Fibroblast of skin of right quadriceps (primary cell): ENCODE data around the gene PPARA.
A peak's percentile ranks its signal among the peaks of the same experiment; 100 is the strongest.
"Not testable (repeated sequence)": the region's sequence is repeated elsewhere in the genome, so short reads cannot be mapped to it uniquely, and the experiment has no call there.

Experiments
- DNase-seq: peaks from one replicate; pipeline ENCODE4 v3.0.0-alpha.2; 2013

PPARA gene

DNA sequence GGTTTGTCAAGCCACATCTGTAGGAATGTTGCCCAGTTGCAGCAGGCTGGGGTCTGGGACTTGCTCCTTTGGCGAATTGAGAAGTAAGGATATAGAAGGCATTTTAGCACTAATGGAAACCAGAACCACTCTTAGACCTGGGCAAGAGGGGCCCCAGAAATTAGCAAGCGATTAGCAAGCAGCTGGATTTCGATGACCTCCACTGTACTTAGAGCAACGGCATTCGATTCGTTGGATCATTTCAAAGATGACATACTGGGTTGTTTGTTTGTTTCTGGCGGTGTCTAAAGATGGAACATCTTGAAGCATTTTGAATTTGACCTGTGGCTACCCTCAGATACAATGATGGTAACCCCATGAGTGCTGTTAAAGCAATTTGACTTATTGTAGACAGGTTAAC lies 100.9 kb downstream of the PPARA start:
- DNase-seq: no peak

DNA sequence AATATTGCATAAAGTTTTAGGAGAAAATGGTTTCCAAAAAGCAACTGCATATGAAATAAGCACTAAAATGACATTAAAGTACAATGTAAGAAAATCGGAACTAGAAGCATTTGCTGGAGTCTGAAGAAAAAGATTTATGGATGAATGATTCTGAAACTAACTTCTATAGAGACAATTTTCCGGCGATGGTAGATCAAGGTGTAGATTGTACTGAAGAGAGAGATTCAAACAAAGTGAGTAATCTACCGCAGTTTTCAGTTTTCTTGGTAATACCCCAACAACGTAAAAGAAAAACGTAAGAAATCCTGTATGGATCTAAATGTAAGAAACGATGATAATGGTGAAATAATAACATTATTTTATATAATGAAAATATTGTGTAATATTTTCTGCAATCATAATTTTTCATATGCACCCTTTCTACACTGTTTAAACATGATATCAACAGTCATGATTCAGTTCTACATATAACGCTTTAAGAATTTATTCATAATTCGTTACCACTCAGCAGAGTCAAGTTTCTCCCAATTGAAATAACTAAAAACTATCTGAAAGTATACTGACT lies 101.6 kb downstream of the PPARA start:
- no peak for DNase-seq

GRCh38 chr22:46256358-46256958 lies 106.1 kb downstream of the PPARA start:
- peak; percentile 23 for DNase-seq

DNA sequence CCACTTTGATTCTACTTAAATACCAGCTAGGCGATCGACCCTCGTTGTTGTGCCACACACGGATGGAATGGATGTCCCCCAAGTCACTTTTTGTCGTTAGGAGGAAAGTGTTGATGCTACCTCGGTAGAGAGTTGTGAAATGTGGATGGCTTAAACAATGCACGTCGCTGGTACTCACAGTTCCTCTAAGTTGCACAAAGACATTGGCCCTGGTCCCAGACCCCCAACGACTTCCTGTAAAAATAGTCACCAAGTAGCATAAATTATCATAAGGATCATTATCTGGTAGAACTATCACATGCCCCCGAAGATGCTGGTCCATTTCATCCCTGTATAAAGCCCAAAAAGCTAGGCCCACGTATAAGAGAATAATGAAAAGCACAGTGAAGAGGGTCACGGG lies 109.0 kb downstream of the PPARA start:
- no peak for DNase-seq

DNA sequence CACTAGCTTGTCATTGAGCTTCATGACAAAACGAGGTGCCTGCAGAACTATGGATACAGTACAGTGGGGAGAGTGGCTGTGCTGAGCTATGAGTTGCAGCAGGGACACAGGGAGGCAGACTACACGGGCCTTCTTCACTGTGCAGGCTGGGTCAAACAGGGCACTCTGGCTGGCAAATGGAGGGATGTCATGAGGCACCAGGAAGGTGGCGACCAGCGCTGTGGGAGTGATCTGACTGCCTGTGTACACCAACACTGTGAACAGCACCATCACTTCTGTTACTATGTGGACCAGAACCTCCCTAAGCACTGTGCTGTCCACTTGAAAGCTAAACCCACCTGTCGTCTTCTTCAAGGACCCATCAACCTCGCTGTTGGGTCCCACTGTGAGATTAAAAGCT lies 109.7 kb downstream of the PPARA start:
- no peak for DNase-seq

DNA sequence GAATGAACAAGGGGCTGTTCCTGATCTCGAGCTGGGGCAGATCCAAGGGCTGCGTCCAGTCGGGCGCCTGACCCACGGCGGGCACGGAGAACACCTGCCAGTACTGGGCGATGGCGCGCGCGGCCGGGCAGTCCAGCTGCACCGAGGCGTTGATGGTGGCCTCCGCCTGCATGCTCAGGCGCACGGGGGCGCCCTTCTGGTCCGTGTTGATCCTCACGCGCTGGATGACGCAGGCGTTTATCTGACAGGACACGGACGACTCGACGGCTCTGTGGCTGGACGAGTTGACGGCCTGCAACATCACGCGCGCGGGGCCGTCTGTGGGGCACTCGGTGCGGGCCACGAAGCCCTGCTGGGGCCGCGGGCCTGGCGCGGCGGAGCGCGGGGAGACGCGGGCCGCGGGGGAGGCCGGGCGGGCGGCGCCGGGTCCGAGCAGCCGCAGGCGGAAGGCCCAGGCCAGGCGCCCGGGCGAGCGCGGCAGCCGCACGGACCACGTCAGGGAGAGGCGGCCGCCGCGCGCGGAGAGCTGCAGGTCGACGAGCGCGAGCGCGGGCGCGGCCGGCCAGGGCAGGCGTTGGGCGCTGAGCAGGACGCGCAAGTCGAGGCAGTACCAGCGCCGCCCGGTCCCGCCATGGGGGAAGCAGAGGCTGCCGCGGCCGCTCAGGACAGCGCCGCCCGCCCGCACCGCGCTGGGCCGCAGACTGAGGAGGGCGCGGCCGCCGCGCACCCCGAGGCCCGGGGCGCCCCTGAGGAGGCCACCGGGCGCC lies 112.3 kb downstream of the PPARA start:
- peak; percentile 35 for DNase-seq

DNA sequence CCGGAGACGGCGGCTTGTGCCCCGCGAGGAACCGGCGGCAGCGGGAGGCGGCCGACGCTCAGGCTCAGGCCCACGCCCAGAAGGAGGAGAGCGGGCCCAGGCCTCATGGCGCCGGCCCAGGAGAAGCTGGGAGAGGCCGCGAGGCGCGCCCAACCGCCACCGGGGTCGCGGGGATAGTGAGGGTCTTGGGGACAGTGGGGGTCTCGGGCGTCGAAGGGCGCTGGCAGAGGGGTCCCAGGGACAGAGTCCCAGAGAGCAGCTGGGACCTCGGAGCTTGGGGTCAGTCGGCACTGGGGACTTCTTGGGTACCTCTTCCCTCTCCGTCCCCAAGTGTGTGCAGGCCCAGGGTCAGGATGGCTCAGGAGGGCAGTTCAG lies 112.9 kb downstream of the PPARA start, which contains the start of gene PKDREJ:
Gene PKDREJ (minus strand): TSS at position 128 of the 375 bp plus-strand sequence. CDS start 21 bp downstream, at position 107.
- DNase-seq: no peak

GRCh38 chr22:46264520-46264919 lies 114.2 kb downstream of the PPARA start:
- not testable (repeated sequence) for DNase-seq

DNA sequence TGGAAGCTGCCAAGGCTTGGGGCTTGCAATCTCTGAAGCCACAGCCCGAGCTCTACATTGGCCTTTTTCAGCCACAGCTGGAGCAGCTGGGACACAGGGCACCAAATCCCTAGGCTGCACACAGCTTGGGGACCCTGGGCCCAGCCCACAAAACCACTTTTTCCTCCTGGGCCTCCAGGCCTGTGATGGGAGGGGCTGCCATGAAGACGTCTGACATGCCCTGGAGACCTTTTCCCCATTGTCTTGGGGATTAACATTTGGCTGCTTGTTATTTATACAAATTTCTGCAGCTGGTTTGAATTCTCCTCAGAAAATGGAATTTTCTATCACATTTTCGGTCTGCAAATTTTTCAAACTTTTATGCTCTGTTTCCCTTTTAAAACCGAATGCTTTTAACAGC lies 115.3 kb downstream of the PPARA start:
- DNase-seq: not testable (repeated sequence)

- peak; percentile 74 for DNase-seq
Measured at GRCh38 chr22:46267431-46268279, 117.3 kb downstream of the PPARA start, which contains the start of gene TTC38. TSS of gene TTC38 (plus strand) at chr22:46268008. CDS start at chr22:46268040, 32 bp downstream.

- no peak for DNase-seq
Measured at GRCh38 chr22:46269564-46269963, 119.2 kb downstream of the PPARA start.

- no peak for DNase-seq
Measured at GRCh38 chr22:46272196-46272595, 121.9 kb downstream of the PPARA start.

DNA sequence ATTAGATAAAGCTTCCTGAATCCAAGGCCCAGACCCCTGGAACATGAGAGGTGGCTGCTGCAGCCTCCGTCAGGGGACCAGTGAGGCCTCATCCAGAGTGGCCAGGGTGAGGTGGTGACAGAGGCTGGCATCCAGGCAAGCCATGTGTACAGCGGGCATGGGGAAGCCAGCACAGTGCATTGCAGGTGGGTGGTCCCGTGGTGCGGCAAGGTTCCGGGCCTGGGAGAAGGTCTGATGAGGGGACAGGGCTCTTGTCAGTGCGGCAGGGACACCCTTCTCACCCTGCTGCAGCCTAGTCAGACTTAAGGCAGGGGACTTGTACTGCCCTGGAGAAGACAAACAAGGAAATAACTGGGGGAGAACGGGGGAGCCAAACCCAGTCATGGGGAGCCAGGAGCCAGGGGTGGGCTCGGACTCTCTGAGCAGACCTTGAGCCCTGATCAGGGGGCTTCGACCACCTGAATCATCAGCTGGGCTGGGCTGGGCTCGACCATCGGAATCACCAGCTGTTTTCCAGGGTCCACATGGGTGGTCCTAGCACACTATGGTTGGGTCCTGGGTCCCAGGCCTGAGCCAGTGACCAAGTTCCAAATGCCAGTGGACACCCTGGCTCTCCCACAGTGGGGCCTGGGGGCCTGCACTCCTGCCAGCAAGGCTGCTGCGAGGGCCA lies 122.6 kb downstream of the PPARA start:
- DNase-seq: no peak

DNA sequence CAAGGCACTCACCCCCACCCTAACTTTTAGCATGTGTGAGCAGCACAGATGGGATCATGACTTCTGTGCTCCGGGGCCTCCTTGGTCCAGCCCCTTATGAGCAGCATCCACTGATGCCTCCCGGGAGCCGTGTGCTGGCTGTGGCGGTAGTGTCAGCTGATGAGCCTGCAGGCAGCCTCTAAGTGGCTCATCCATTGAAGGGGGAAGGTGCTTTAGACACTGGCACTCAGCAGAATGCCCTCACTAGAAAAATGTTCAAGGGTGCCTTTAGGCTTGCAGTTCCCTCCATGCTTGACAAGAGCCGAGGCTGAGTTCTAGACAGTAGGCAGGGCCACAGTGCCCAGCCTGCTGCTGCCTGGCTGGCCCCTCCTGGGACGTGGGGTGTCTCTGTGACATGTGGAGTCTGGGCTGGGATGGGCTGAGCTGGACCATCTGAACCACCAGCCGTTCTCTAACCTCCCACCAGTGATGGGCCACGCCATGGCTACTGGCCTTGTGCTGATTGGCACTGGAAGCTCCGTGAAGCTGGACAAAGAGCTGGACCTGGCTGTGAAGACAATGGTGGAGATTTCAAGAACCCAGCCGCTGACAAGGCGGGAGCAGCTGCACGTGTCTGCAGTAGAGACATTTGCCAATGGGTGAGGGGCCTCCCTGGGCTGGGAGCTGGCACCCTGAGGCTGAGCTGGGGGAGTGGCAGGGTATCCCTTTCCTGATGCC lies 123.3 kb downstream of the PPARA start:
- DNase-seq: no peak

GRCh38 chr22:46274381-46274780 lies 124.1 kb downstream of the PPARA start:
- DNase-seq: no peak

GRCh38 chr22:46275455-46276122 lies 125.3 kb downstream of the PPARA start:
- DNase-seq: no peak

DNA sequence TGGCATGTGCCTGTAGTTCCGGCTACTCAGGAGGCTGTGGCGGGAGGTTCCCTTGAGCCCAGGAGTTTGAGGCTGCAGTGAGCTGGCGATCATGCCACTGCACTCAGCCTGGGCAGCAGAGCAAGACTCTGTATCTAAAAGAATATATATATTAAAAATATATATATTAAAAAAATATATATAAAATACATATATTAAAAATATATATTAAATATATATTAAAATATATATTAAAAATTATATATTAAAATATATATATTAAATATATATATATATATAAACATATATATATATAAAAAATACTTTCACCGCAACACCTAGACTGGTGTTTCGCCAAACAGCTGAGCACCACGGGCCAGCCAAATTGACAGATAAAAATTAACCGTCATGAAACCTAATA lies 126.2 kb downstream of the PPARA start:
- no peak for DNase-seq

GRCh38 chr22:46278656-46279645 lies 128.6 kb downstream of the PPARA start:
- DNase-seq: no peak

- no peak for DNase-seq
Measured at GRCh38 chr22:46280063-46280817, 129.9 kb downstream of the PPARA start.
